Globus pallidus (tissue), 1 donor: ENCODE measurements around the gene ZBTB21.
"Not testable (repeated sequence)": the region's sequence is repeated elsewhere in the genome, so short reads cannot be mapped to it uniquely, and the experiment has no call there.

Source experiments
- DNase-seq: peaks from one replicate; pipeline ENCODE4 v3.0.0-alpha.2; 2015; ENCODE audit warnings: low spot score

Gene ZBTB21

GRCh38 chr21:41967708-41968107 is 42.5 kb downstream of the ZBTB21 start:
- no peak for DNase-seq

- DNase-seq, result no peak
These were observed 43.1 kb downstream of the ZBTB21 start for GRCh38 chr21:41966872-41967621.

- no peak for DNase-seq
These were observed 43.9 kb downstream of the ZBTB21 start for GRCh38 chr21:41966041-41966833.

- no peak for DNase-seq
These were observed 44.6 kb downstream of the ZBTB21 start for GRCh38 chr21:41965461-41966013.

- DNase-seq, result no peak
These were observed 45.1 kb downstream of the ZBTB21 start for GRCh38 chr21:41965045-41965444.

DNA sequence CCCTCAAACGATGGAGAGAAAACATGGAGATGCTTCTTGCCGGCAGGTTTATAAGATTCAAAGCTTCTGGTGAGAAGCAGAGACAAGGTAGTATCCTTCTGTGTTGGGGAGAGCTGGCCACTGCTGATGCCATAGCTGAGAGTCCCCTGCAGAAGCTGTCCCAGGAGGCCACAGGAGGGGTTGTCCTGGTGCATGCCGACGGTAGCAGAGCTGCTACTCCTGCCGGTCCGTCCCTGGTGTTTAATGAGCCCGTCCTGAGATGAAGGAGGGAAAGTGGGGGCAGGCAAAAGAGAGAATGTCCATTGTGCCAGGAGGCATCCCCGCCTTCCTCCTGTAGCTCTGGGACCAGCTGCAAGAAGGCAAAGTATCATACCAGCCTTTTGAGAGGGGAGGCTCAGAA is 46.0 kb downstream of the ZBTB21 start:
- no peak for DNase-seq

DNA sequence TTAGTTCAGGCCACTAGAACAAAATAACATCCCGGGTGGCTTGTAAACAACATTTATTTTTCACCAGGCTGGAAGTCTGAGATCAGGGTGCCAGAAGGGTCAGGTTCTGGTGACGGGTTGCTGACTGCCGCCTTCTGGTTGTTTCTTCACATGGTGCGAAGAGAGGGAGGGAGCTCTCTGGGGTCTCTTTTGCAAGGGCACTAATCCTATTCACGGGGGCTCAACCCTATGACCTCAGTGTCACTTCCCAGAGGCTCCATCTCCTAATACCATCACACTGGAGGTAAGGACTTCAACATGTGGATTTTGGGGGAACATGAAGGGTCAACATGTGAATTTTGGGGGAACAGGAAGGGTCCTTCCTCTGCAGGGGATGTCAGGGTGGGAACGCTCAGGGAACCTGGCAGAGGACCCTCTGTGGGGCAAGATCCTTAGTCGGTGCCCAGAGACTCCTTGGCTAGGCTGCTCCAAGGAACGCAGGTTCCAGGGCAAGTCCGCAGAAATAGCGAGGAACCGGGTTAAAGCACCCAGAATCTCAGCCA is 47.7 kb downstream of the ZBTB21 start:
- DNase-seq, result no peak

DNA sequence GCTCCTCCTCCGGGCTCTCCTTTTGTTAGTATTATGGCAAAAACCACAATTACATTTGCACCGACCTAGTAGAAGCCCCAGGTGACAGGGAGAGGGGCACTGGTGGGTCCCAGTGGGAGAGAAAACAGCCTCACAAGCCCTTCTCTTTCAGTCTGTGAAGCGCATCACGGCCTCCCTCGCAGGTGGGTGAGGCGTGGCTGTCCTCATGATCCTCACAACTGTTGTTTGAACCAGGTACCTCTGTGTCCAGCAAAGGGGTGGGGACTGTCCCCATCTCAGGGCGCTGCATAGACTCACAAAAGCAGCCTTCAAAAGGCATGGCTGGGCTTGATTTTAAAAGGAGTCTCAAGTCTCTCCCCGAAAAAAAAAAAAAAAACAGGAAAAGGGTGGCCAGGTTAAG is 48.4 kb downstream of the ZBTB21 start:
- no peak for DNase-seq

DNA sequence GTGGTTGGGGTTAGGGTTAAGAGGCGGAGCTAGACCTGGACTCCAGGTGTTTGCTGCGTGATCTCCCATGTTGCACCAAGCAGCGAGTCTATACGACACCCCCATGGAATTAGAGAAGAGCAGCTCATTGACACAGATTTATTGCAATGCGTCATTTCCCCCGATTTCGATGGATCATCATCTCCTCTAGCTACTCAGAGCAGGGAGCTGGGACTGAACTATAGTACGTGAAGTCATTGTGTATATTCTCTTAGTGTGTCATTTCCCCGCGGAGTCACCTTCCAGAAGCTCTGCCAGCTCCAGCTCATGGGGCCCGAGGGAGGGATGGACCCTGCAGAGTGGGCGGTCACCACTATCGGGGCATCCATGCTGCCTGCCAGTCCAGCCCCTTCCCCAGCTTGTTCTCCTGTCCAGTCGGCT is 48.9 kb downstream of the ZBTB21 start:
- no peak for DNase-seq

GRCh38 chr21:41960386-41960785 is 49.8 kb downstream of the ZBTB21 start:
- DNase-seq, result no peak

DNA sequence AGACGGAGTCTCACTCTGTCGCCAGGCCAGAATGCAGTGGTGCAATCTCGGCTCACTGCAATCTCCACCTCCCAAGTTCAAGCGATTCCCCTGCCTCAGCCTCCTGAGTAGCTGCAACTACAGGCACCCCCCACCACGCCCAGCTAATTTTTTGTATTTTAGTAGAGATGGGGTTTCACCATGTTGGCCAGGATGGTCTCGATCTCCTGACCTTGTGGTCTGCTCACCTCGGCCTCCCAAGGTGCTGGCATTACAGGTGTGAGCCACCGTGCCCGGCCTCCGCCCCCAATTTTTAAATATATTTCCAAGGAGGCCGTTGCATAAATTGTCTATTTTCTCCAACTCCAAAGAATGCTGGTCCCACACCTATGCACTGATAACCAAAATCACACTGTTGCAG is 50.5 kb downstream of the ZBTB21 start:
- DNase-seq, result not testable (repeated sequence)

DNA sequence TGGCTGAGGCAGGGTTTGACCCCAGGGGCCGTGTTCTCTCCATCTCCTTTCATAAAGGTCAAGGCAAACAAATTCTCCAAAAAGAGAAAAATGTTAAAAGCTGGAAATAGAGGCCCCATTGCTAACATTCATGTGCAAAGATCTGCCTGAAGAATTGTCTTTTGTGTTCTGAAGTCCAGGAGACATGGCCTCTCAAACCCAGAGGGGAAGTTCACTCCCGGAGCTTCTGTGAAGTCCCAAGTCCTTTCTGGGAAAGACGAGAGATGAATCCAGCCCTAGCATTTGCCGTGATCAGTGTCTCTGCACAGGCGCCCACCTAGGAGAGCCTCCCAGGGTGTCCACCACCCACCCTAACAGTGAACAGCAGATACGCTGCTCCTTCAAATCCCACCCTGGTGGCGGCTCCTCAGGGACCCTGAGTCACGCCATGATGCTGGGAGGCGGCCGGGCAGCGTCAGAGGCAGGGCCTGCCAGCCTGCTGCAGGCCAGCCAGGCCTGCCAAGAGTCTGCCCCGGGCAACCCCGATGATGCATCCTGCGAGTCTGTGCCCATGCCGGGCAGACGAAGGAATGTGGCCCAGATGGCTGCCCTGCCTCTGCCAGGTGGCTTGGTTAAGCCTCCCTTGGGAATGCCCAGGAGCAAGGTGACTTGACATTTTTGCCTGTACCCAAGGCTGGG is 51.1 kb downstream of the ZBTB21 start:
- DNase-seq, result peak; percentile 36

- peak; percentile 38 for DNase-seq
These were observed 52.0 kb downstream of the ZBTB21 start for GRCh38 chr21:41957991-41958766.

- DNase-seq, result no peak
These were observed 53.0 kb downstream of the ZBTB21 start for GRCh38 chr21:41956926-41957729.

DNA sequence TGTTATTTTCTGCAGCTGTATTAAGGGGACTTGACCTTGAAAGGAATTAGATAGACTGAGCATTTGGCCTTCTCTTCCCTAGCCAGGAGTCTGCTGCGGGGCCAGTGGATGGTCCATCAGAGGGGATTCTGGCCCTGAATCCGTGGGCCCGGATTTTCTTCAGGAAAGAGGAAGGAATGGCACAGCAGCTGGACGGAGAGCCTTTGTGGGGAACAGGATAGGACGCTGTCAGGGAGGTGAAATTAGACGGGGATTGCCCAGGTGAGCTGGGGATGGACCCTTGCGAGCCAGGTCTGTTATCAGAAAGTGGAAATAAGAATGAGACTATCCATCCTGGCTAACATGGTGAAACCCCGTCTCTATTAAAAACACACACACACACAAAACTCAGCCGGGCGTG is 54.6 kb downstream of the ZBTB21 start:
- no peak for DNase-seq

DNA sequence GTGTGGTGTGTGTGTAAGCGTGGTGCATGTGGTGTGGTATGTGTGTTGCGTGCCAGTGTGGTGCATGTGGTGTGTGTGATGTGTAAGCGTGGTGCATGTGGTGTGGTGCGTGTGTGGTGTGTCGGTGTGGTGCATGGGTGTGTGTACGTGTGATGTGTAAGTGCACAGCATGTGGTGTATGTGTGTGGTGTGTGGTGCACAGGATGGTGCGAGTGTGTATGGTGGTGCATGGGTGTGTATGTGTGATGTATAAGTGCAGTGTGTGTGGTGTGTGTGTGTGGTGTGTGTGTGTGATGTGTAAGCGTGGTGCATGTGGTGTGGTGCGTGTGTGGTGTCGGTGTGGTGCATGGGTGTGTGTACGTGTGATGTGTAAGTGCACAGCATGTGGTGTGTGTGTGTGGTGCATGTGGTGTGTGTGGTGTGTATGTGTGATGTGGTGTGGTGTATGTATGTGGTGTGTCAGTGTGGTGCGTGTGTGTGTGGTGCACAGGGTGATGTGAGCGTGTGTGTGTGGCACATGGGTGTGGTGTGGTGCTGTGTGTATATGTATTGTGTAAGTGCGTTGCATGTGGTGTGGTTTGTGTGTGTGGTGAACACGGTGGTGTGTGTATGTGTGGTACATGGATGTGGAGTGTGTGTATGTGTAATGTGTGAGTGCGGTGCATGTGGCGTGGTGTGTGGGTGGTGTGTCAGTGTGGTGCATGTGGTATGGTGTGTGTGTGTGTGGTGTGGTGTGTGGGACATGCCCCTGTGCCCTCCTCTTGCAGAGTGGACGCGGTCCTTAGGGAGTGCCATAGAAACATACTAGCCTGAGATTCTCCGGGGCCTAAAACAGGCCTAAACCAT is 55.3 kb downstream of the ZBTB21 start:
- DNase-seq, result no peak

GRCh38 chr21:41953831-41954653 is 56.1 kb downstream of the ZBTB21 start, which contains the start of gene C2CD2:
Gene C2CD2, minus strand, starts transcription at chr21:41954018. Its CDS starts 370 bp downstream, at chr21:41953648.
- peak; percentile 43 for DNase-seq

- DNase-seq, result no peak
These were observed 56.8 kb downstream of the ZBTB21 start for GRCh38 chr21:41953249-41953830.
